GM21515 (cell line): ENCODE measurements around the gene OR2V2.
"Not testable (repeated sequence)": the region's sequence is repeated elsewhere in the genome, so short reads cannot be mapped to it uniquely, and the experiment has no call there.

Experiments used
- ATAC-seq: cut with Tn5 transposase; IDR thresholded peaks from one replicate; pipeline ENCODE4 v1.9.1; 2021; ENCODE audit not compliant: unreplicated experiment

Gene OR2V2, protein sequence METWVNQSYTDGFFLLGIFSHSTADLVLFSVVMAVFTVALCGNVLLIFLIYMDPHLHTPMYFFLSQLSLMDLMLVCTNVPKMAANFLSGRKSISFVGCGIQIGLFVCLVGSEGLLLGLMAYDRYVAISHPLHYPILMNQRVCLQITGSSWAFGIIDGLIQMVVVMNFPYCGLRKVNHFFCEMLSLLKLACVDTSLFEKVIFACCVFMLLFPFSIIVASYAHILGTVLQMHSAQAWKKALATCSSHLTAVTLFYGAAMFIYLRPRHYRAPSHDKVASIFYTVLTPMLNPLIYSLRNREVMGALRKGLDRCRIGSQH

DNA sequence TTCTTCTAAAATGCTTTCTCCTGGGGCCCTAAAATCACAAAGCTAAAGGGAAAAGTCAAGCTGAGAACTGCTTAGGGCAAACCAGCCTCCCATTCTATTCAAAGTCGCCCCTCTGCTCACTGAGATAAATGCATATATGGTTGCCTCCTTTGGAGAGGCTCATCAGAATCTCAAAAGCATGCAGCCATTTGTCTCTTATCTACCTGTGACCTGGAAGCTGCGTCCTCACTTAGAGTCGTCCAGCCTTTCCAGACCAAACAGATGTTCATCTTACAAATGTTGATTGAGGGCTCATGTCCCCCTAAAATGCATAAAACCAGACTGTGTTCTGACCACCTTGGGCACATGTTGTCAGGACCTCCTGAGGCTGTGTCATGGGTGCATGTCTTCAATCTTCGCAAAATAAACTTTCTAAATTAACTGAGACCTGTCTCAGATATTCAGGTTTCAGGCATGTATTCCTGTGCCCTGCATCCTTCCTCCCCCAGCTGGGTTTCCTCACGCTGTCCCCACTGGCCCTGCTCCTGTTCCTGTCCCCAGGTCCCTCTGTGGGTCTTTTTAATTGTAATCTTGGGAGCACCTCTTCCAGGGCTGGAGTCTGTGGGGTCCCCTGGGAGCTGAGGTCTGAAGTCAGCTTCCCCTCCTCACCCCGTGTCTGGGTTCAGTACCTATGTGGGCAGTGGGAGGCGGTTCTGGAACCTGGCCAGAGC lies at the start of gene OR2V2:
OR2V2 (plus strand) TSS at position 660 of the 710 bp plus-strand sequence. CDS start 7,357 bp downstream, outside the sequence.
- ATAC-seq, result not testable (repeated sequence)

DNA sequence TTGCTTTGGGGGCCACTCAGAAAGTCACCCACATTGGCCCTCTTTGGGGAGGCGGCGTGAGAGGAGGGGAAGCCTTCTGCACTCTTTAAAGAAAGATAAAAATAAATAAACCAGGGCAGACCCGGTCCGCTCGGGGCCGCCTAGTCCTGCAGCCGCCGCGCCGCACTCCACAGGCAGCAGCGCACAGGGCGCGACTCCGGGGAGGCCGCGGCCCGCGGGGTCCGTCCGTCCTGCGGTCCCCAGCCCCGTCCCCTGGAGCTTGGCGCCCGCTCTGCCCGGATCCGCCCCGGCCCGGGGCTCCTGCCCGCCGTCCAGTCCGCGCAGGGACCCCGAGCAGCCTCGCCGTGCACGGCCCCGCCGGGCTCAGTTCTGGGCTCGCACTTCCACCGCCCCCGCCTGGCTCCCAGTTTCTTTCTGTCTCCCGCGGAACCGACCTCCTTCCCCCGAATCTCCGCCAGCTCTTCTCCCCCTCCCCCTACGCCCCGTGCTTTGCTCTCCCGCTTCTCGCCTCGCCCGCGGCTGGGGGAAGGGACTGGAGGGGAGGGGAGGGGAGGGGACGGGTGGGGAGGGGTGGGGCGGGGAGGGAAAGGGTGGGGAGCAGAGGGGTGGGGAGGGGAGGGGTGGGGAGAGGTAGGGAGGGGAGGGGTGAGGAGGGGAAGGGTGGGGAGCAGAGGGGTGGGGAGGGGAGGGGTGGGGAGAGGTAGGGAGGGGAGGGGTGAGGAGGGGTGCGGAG lies 49.5 kb upstream of the OR2V2 start:
- ATAC-seq, result not testable (repeated sequence)

DNA sequence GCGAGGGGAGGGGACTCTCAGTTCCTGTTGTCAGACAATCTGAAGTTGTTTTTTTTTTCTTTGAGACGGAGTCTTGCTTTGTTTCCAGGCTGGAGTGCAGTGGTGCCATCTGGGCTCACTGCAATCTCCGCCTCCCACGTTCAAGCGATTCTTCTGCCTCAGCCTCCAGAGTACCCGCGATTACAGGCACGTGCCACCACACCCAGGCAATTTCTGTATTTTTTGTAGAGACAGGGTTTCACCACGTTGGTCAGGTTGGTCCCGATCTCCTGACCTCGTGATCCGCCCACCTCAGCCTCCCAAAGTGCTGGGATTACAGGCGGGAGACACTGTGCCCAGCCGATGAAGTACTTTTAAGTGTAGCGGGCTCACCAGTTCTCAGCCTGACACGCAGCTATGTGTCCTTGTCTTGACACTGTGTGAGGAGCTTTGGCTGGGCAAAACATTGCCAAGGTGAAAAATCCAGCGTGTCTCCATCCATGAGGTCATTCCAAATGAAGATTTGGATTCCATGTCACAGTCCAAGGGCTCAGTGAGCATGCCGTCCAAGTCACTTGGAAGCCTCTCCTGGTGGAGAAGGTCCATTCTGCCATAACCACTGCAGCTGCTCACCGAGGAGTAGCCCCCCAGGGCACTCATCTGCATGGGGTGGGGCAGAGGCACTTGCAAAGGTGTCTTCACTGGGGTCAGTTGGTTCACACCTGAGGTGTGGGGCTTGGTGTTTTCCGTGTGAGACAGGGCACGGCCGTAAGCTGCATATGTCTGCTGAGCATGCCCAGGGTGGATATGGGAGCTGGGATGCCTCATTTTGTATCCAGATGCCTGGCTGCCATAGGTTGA lies 48.4 kb upstream of the OR2V2 start:
- ATAC-seq, result no peak

DNA sequence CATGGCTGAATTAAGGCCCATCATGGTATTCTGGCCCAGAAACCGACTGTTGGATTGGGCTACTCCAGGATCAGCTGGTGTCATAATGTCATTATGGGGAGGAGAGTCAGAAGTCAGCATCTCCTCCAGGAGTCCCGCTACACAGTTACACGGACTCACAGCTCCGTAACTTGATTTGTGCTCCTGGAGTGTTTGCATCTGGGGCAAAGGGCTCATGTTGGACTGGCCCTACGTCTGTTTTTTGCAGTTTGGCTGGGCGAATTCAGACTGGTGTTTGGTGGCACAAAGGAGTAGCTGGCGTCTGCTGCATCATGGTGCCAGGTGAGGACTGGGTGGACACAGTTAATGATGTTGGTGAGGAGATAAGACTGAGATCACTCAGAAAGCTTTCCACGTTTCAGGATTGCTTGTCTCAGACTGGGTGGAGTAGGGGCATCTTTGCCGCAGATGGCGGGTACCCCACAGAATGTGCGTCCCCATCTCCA lies 47.7 kb upstream of the OR2V2 start:
- ATAC-seq, result no peak

DNA sequence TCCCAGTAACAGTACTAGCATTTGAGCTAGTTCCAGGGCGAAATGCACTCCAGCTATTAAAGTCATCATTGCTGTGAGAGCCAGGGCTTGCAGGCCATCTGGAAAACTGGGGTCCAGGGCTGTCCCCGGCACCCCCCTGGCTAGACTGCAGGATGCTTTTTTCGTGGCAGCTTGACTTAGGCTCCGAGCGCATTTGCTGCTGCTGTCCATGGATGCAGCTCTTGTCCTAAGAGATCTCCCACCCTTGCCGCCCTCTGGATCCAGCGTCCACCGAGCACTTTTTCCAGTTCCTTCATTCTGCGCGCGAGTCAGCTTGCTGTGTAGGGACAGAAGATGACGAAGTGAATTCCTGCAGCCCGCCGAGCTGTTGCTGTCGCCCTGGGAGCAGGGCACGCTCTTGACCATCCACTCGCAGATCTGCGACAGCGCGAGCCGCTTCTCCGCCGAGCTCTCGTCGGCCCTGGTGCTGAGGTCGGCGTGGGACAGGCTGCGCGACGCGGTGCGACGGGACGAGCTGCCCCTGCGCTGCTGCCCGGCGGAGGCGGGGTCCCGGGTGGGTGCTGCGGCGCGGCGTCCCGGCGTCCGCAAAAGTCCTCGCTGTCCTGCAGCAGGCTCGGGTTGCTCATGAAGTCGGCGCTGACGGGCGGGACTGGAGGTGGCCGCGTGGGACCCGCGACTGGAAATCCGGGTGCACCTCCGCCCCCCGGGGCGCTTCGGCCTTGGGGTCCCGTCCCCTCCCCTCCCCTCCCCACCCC lies 47.1 kb upstream of the OR2V2 start:
- ATAC-seq, result no peak

DNA sequence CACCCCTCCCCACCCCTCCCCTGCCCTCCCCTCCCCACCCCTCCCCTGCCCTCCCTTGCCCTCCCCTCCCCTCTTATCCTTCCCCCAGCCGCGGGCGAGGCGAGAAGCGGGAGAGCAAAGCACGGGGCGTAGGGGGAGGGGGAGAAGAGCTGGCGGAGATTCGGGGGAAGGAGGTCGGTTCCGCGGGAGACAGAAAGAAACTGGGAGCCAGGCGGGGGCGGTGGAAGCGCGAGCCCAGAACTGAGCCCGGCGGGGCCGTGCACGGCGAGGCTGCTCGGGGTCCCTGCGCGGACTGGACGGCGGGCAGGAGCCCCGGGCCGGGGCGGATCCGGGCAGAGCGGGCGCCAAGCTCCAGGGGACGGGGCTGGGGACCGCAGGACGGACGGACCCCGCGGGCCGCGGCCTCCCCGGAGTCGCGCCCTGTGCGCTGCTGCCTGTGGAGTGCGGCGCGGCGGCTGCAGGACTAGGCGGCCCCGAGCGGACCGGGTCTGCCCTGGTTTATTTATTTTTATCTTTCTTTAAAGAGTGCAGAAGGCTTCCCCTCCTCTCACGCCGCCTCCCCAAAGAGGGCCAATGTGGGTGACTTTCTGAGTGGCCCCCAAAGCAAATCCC lies 46.2 kb upstream of the OR2V2 start:
- not testable (repeated sequence) for ATAC-seq

DNA sequence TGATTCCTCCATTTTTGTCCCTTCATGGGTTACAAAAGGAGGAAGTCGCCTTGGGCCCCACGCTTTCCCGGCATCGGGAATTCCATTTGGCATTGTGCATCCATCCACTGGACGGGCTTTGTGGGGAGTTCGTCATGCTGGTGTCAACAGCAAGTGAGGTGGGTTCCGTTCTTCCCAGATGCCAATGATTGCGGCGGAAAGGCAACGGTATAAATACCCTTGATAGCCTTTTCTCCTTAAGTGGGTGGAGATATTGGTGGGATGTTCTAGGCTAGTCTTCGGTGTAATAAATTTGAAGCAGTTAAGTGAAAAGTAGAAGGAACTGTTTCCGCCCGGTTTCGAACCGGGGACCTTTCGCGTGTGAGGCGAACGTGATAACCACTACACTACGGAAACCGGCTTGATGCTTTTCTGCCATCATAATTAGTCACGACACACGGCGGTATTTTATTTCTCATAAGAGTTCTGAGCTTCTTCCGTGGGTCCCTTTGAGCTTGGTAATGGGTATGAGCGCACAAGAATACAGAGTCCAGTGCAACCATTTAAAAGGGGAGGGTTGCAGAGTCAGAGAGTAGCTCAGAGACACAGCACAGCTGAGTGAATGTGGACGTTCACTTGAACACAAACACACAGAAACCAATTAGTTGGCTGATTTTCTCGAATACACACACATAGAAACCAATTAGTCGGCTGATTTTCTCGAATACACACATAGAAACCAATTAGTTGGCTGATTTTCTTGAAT lies 45.3 kb upstream of the OR2V2 start:
- ATAC-seq, result not testable (repeated sequence)

DNA sequence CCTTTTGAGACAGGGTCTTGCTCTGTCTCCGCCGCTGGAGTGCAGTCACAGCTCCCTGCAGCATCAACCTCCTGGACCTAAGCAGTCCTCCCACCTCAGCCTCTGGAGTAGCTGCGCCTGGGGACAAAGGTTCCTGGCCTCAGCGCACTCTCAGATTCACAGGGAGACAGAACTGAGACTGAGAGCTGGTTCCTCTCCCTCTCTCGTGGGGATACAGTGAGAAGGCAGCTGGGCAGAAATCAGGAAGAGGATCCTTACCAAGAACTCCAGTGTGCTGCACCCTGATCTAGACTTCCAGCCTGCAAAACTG lies 43.2 kb upstream of the OR2V2 start:
- ATAC-seq, result not testable (repeated sequence)

DNA sequence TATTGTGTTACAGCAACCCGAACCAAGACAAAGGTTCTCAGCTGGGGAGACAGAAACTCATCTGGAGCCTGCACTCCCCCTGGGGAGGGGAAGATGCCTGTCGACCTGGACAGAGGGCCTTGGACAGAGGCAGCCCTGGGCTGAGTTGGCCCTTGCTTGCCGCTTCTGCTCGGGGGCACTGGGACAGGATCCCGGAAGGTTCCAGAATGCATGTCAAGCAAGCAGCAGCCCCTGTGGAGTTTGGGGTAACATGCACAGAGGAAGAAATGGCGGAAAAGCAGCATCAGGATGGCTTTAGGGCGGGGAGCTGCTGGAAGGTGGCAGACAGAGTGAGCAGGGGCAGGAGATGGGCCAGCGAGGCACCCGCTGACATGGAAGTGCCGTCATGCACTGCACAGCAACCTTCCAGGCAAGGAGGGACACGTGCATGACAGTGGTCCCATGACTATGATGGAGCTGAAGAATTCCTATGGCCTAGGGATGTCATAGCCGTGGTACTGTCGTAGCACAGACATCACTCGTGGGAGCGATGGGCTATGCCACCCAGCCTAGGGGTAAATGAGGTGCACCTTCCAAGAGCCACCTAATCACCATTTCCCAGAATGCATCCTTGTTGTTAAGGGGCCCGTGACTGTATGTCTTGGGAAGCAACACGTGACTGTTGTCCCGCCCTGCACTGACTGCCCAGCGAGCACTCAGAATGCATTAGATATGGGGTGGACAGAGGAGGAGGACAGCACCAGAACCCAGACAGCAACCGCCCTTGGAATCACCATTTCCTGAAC lies 42.6 kb upstream of the OR2V2 start:
- not testable (repeated sequence) for ATAC-seq

DNA sequence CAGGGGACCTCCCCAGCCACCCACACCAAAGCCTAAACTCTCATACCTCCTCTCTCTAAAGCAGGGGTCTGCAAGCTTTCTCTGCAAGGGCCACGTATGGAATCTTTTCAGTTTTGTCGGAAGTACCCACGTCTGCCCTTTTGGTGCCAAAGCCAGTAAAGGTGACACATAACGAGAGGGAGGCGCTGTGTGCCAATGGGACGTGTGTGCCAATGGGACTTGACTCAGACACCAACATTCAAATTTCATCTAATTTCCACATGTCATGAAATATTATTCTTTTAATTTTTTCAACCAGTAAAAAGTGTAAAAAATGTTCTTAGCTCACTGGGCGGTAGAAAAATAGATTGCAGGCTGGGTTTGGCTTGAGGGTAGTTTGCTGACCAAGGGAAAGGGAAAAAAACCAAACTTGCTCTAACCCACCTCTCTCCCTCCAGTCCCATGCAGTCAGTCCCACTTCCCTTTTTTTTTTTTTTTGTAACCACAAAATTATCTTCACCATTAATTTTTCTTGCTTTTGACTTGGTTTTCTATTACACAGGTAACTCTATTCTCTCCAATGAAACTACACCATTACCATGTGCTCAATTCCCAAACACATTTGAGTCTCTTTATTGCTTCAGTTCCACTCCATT lies 41.9 kb upstream of the OR2V2 start:
- no peak for ATAC-seq

DNA sequence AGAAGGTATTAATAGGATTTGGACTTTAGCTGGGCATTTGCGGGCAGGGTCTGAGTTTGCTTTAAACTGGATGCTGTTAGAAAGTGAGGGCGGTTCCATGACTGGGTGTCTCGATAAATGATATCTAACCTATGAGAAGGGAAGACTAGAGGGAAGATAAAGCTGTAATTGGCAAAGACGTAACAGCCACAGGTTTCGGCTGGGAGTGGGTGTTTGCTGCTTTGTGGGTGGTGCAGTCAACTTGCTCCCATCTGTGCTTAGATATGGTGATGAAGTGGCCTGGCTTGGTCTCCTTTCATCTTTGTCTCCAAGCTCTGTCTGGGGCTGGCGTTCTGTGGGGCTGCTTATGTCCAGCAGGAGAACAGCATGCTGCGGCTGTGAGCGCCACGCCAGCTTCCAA lies 39.7 kb upstream of the OR2V2 start:
- ATAC-seq, result no peak

DNA sequence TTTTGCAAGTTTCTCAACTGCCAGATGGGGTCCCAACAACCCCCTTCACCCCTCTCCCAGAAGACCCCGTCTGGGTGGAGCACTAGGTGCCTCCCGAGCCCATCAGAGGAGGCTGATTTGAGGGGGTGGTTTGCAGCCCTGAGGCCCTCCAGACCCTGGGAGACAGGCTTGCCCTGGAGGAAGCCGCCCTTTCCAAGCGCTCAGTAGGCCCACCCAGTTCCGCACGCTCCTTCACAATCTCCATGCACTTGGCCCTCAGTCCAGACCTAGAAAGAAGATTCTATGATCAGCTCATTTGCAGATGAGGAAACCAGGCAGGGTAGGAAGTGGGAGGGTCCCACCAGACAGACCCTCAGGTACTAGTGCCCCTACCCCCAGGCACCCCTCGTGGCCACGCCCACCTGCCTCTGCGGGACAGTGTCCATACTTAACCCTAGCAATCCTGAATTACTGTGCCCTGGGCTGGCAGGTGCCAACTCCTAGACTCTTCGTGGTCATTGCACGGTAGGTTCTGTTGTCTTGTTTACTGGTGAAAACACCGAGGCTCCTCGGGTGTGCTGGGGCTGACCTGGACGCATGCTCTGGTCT lies 38.7 kb upstream of the OR2V2 start:
- no peak for ATAC-seq

DNA sequence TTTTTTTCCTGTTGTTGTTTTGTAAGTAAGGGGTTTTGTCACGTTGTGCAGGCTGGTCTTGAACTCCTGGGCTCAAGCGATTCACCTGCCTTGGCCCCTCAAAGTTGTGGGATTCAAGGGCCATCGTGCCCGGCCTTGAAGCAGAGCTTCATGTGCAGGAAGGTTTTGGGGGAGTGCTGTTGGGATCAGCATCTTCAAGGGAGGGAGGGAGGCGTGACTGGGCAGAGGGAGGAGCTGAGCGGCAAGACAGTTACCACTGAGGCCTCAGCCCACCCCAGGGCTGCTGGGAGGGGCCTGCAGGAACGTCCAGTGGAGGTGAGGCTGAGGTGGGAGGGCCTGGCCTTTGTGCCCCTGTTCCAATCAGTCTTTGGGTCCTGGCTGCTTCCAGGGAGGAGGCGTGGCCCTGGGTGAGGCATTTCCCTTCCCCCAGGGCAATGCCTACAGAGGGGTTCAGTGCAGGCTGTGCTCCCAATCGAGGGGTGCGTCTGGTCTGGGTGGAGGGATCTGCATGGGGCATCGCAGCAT lies 37.8 kb upstream of the OR2V2 start:
- no peak for ATAC-seq

DNA sequence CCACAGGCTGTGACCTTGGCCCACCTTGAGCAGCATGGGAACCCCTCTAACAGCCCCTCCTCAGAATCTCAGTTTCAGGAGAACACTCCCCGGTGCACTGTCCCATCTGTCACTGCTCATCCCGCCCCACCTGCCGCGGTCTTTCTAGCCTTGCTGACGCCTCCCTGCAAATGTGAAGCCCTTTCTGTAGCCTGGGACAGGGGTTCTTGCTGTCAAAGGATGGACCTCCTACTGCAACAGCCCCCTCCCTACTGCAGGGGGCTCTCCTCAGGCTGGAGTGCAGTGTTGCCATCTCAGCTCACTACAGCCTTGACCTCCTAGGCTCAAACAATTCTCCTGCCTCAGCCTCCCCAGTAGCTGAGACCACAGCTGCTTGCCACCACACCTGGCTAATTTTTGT lies 36.4 kb upstream of the OR2V2 start:
- ATAC-seq, result no peak

DNA sequence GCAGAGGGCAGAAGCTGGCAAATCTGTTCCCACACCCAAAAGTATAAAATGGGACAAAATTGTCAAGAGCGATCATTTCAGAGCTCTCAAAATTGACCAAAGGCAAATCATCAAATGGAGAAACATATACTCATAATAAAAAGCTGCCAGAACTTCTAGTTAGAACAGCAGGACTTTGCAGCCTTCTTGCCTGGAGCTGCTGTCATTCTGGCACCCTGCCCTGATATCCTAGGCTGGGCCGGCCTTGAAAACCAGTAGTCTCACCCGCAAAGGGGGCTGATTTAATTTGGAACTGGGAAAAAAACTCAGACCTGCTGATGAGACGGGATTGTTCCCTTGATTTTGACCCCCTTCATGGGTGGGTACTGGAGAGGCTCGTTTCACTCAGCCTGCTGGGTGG lies 34.9 kb upstream of the OR2V2 start:
- ATAC-seq, result no peak

DNA sequence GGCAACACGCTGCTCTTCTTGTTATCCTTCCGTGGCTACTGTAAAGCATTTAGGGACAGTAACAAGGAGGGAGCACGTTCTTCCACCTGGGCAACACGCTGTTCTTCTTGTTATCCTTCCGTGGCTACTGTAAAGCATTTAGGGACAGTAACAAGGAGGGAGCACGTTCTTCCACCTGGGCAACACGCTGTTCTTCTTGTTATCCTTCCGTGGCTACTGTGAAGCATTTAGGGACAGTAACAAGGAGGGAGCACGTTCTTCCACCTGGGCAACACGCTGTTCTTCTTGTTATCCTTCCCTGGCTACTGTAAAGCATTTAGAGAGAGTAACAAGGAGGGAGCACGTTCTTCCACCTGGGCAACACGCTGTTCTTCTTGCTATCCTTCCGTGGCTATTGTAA lies 33.8 kb upstream of the OR2V2 start:
- not testable (repeated sequence) for ATAC-seq

DNA sequence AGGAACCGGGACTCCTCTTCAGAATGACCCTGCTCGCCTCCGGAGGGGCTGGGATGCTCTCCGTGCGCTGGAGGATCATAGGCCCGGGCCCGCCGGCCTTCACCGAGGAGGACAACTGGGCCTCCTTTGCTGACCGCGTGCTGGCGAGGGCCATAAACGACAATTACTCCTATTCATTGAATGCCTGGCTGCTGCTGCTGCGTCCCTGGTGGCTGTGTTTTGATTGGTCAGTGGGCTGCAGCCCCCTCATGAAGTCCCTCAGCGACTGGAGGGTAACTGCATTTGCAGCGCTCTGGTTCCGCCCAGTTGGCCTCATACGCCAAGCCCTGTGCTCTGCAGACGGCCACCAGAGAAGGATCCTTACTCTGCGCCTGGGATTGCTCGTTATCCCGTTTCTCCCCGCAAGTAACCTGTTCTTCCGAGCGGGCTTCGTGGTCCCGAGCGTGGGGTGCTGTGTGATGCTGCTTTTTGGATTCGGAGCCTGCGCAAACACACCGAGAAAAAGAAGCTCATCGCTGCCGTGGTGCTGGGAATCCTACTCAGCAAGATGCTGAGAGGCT lies 33.0 kb upstream of the OR2V2 start:
- no peak for ATAC-seq
